A549 (cell line): ENCODE results near the gene ITSN2. TPM values are rescaled to one million over a fixed set of nuclear protein-coding genes. Genes with fewer than 3 reads are reported as not detected.
A peak's percentile ranks its signal among the peaks of the same experiment; 100 is the strongest.
"Not testable (repeated sequence)": the region's sequence is repeated elsewhere in the genome, so short reads cannot be mapped to it uniquely, and the experiment has no call there.

Source experiments
- ATAC-seq, 2 experiments: fragments of 200-7000 bp in 1 of 2; fragments of >200 bp in 1 of 2; cut with Nextera tagmentation in 1 of 2; cut with Tn5 transposase in 1 of 2; 3 replicates each; pipeline versions ENCODE4 v1.8.0 to v1.9.1; 2018 to 2020; ENCODE audit warnings: mild to moderate bottlenecking in 1 of 2, moderate library complexity in 1 of 2
- CTCF ChIA-PET: fragments of 300-600 bp; sonication (Branson Sonifier 250); formaldehyde crosslinking; extraction: SDS; loops from one replicate; lab custom pipeline; 2021; ENCODE audit warnings: antibody characterized with exemption, inconsistent platforms; lab: Yijun Ruan, JAX
- POLR2A ChIA-PET: fragments of 350-600 bp; formaldehyde crosslinking; extraction: SDS; loops from one replicate; lab custom pipeline; 2021; ENCODE audit warnings: antibody characterized with exemption, inconsistent platforms; lab: Yijun Ruan, JAX
- DNase-seq, 2 experiments: peaks; one replicate each; pipeline versions ENCODE4 v3.0.0 to v3.0.0-alpha.2; 2011 to 2016; ENCODE audit warnings: low read depth in 1 of 2, low spot score in 1 of 2
- FAIRE-seq: peaks from 2 replicates; lab custom pipeline; 2011; peaks lifted over from hg19 to GRCh38; lab: Jason Lieb, UNC
- H3K27ac ChIP-seq, 2 experiments: fragments of >200 bp; sonication (Bioruptor Twin); formaldehyde crosslinking; 3 replicates each; pipeline ENCODE4 v1.5.1; 2016 to 2017
- H3K4me1 ChIP-seq: fragments of >200 bp; sonication (Bioruptor Twin); formaldehyde crosslinking; 3 replicates; pipeline ENCODE4 v1.6.1; 2016
- H3K4me2 ChIP-seq: fragments of >200 bp; sonication (Bioruptor Twin); formaldehyde crosslinking; 3 replicates; pipeline ENCODE4 v1.6.1; 2016
- H3K4me3 ChIP-seq: fragments of >200 bp; sonication (Bioruptor Twin); formaldehyde crosslinking; 3 replicates; pipeline ENCODE4 v1.5.1; 2016
- H3K9me3 ChIP-seq: fragments of >200 bp; sonication (Bioruptor Twin); formaldehyde crosslinking; 3 replicates; pipeline ENCODE4 v1.6.1; 2016
- CBX8 ChIP-seq: fragments of 200-600 bp; sonication (generic); IDR thresholded peaks from 2 replicates; pipeline ENCODE4 v1.6.1; 2016
- CEBPB ChIP-seq, 2 experiments: fragments of >200 bp in 1 of 2; sonication (Bioruptor Twin) in 1 of 2; formaldehyde crosslinking in 1 of 2; IDR thresholded peaks; 2 replicates each; pipeline ENCODE4 v1.6.1; 2012 to 2016
- CHD4 ChIP-seq: fragments of 200-600 bp; sonication (generic); IDR thresholded peaks from 2 replicates; pipeline ENCODE4 v1.6.1; 2016; ENCODE audit warnings: antibody characterized with exemption, mild to moderate bottlenecking, borderline replicate concordance
- EHF ChIP-seq: fragments of 250-450 bp; sonication (Bioruptor Pico); IDR thresholded peaks from 2 replicates; pipeline ENCODE4 v1.5.0; 2020; ENCODE audit warnings: mild to moderate bottlenecking
- EHMT2 ChIP-seq: fragments of 200-600 bp; sonication (generic); IDR thresholded peaks from 2 replicates; pipeline ENCODE4 v1.6.1; 2016; ENCODE audit warnings: antibody characterized with exemption, low read depth, mild to moderate bottlenecking, moderate library complexity
- HMGXB4 ChIP-seq: fragments of 250-450 bp; sonication (Bioruptor Pico); IDR thresholded peaks from 2 replicates; pipeline ENCODE4 v1.5.0; 2021; ENCODE audit warnings: mild to moderate bottlenecking, moderate library complexity, borderline replicate concordance
- JUN ChIP-seq, 2 experiments: fragments of >200 bp; sonication (Bioruptor Twin); formaldehyde crosslinking; IDR thresholded peaks; 2 replicates in 1 of 2; 3 replicates in 1 of 2; pipeline ENCODE4 v1.6.1; 2016 to 2017
- MAX ChIP-seq: IDR thresholded peaks from 2 replicates; pipeline ENCODE4 v1.6.1; 2012
- MYC ChIP-seq: IDR thresholded peaks from 2 replicates; pipeline ENCODE4 v1.6.1; 2012; ENCODE audit warnings: mild to moderate bottlenecking, inconsistent platforms, low read length, improper control_type of control experiment, borderline replicate concordance
- NPAS2 ChIP-seq: fragments of 250-450 bp; sonication (Bioruptor Pico); IDR thresholded peaks from 2 replicates; pipeline ENCODE4 v1.8.0; 2022; ENCODE audit warnings: mild to moderate bottlenecking, moderate library complexity, borderline replicate concordance
- PHF8 ChIP-seq: fragments of 200-600 bp; sonication (generic); IDR thresholded peaks from 2 replicates; pipeline ENCODE4 v1.6.1; 2016; ENCODE audit warnings: low read depth, mild to moderate bottlenecking, antibody characterized with exemption, moderate library complexity, borderline replicate concordance
- POLR2A ChIP-seq: IDR thresholded peaks from 2 replicates; pipeline ENCODE4 v1.6.1; 2012; ENCODE audit warnings: mild to moderate bottlenecking, low read length
- SMC3 ChIP-seq: fragments of >200 bp; sonication (Bioruptor Twin); formaldehyde crosslinking; IDR thresholded peaks from 3 replicates; pipeline ENCODE4 v1.6.1; 2018; ENCODE audit warnings: inconsistent platforms
- ZNF302 ChIP-seq: fragments of 250-450 bp; sonication (Bioruptor Pico); IDR thresholded peaks from 2 replicates; pipeline ENCODE4 v1.9.0; 2021; ENCODE audit warnings: inconsistent platforms, mild to moderate bottlenecking, moderate library complexity
- ZSCAN20 ChIP-seq: fragments of 250-450 bp; sonication (Bioruptor Pico); IDR thresholded peaks from 2 replicates; pipeline ENCODE4 v1.8.0; 2022; ENCODE audit warnings: mild to moderate bottlenecking, moderate library complexity
- WGBS: methylation state at CpG from one replicate; pipeline ENCODE4 v1.1.6; 2017; ENCODE audit errors: missing lambda C conversion rate; 5-methylcytosine and 5-hydroxymethylcytosine counted together
- polyA minus RNA-seq: library from RNA; depleted of rRNA, polyadenylated mRNA; stranded (reverse); fragments of >200 nt; gene quantifications from 2 replicates; pipeline ENCODE4 v1.2.3, GENCODE V29; 2011; rRNA and poly(A)+ RNA removed
- polyA plus RNA-seq, 4 experiments: library from polyadenylated mRNA; depleted of rRNA in 3 of 4; stranded (reverse); fragments of >200 nt; fragmentation: RNase III in 1 of 4; extraction: RNeasy Plus Mini Kit Qiagen cat#74134 plus additional on column Dnase treatment in 1 of 4; gene quantifications; 2 replicates in 3 of 4; 3 replicates in 1 of 4; pipeline ENCODE4 v1.2.3, GENCODE V29; 2011 to 2017
- TF ChIP-seq, protein P1 (sequence below): fragments of >200 bp; sonication (Bioruptor Twin); formaldehyde crosslinking; IDR thresholded peaks from 3 replicates; pipeline ENCODE4 v1.6.1; 2016
- TF ChIP-seq, protein P2 (sequence below): IDR thresholded peaks from 2 replicates; pipeline ENCODE4 v1.6.1; 2012; ENCODE audit warnings: low read depth, borderline replicate concordance

Gene ITSN2
- polyA plus RNA-seq (2011; rRNA removed) (45.2 and 48.3 TPM in 2 replicates), polyA plus RNA-seq (2017; fragmentation: RNase III; extraction: RNeasy Plus Mini Kit Qiagen cat#74134 plus additional on column Dnase treatment) (19.4 to 21.4 TPM (median 19.8 TPM) in 3 replicates), polyA minus RNA-seq (61.6 and 67.3 TPM in 2 replicates)
- 12.8 and 14.6 TPM in 2 replicates for polyA plus RNA-seq (2012; cell fraction: cytosol; rRNA removed)
- 24.5 and 31.4 TPM in 2 replicates for polyA plus RNA-seq (2012; cell fraction: nucleus; rRNA removed)

- Histone ChIP-seq H3K27ac (peak within 1 kb of the TSS; percentile 96 to 97), H3K4me3 (peak within 1 kb of the TSS; percentile 87), H3K9me3 (no peaks in the 10 kb centered on the region), H3K4me1 (peaks cover 26% of the 10 kb centered on the region), H3K4me2 (peak within 1 kb of the TSS; percentile 76)
- FAIRE-seq (no peak), ATAC-seq (peak; percentile 96 to 97), DNase-seq (peak; percentile 84 to 87)
- 2% methylated on average over 14 of the region's 96 CpGs for WGBS
- TF ChIP-seq HMGXB4 (CRISPR knock-in tag) (peak; percentile 13; the same call in 1 of the 2 replicates), JUN (IDR thresholded peaks at IDR 0.05) (peak; percentile 62 to 93), PHF8 (peak; percentile 82; the same call in 1 of the 2 replicates), MYC (no peak; the same call in 1 of the 2 replicates), MAX (peak; percentile 34; the same call in 1 of the 2 replicates), EHF (CRISPR knock-in tag) (no peak), CBX8 (no peak), POLR2A (peak; percentile 82), CHD4 (no peak)
- TF ChIP-seq, protein P1, sequence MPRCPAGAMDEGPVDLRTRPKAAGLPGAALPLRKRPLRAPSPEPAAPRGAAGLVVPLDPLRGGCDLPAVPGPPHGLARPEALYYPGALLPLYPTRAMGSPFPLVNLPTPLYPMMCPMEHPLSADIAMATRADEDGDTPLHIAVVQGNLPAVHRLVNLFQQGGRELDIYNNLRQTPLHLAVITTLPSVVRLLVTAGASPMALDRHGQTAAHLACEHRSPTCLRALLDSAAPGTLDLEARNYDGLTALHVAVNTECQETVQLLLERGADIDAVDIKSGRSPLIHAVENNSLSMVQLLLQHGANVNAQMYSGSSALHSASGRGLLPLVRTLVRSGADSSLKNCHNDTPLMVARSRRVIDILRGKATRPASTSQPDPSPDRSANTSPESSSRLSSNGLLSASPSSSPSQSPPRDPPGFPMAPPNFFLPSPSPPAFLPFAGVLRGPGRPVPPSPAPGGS, result 0 out of 3 replicates have a peak, but pooled peaks have one; percentile 70
- TF ChIP-seq, protein P2, sequence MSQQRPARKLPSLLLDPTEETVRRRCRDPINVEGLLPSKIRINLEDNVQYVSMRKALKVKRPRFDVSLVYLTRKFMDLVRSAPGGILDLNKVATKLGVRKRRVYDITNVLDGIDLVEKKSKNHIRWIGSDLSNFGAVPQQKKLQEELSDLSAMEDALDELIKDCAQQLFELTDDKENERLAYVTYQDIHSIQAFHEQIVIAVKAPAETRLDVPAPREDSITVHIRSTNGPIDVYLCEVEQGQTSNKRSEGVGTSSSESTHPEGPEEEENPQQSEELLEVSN, result peak; percentile 31; the same call in 1 of the 2 replicates
- CTCF ChIA-PET, result interaction anchor here (0.6 to 1.5 kb wide), 6 partner anchors 10 to 468 kb away, joined by 3 to 5 read pairs (median 3); partner anchors contain the start of gene ATAD2B
- POLR2A ChIA-PET, result interaction anchor here (0.5 to 2.2 kb wide), 3 partner anchors 276 to 420 kb away, joined by 3 to 13 read pairs (median 3); partner anchors contain the start of genes TP53I3 and UBXN2A
Measured at GRCh38 chr2:24360050-24360962, at the start of gene ITSN2. Gene ITSN2, minus strand, starts transcription at chr2:24360536. Its CDS starts 32,454 bp downstream, at chr2:24328082.

- CTCF ChIA-PET, result interaction anchor here (0.6 to 8.7 kb wide), 57 partner anchors 9 to 786 kb away, joined by 3 to 252 read pairs (median 5); partner anchors contain the start of genes CENPO, ITSN2, NCOA1 and PTRHD1
- TF ChIP-seq EHMT2 (no peak), ZNF302 (CRISPR knock-in tag) (no peak), NPAS2 (no peak), CHD4 (no peak), SMC3 (no peak), ZSCAN20 (CRISPR knock-in tag) (no peak), MAX (no peak), CEBPB (IDR thresholded peaks at IDR 0.05) (no peak), JUN (IDR thresholded peaks at IDR 0.05) (no peak)
- ATAC-seq (peak in 1 of 2 experiments; percentile 31; a peak in 2 of 6 replicates), FAIRE-seq (no peak), DNase-seq (no peak)
- 50% methylated on average over 5 of the region's 5 CpGs for WGBS
- POLR2A ChIA-PET, result no interaction called here
- Histone ChIP-seq H3K4me3 (no peak overlapping the region), H3K9me3 (no peaks in the 10 kb centered on the region), H3K4me1 (peaks cover 10% of the 10 kb centered on the region; the same call in 1 of the 3 replicates), H3K27ac (no peak overlapping the region), H3K4me2 (0 out of 3 replicates have a peak overlapping the region, but pooled peaks have one; percentile 25)
Measured at GRCh38 chr2:24409171-24409570, 48.8 kb upstream of the ITSN2 start.

GRCh38 chr2:24408704-24409103 is 48.4 kb upstream of the ITSN2 start:
- POLR2A ChIA-PET, DNase-seq, H3K9me3 ChIP-seq, FAIRE-seq, H3K27ac ChIP-seq, ATAC-seq, H3K4me1 ChIP-seq, H3K4me3 ChIP-seq: not testable (repeated sequence)
- 0 out of 3 replicates have a peak overlapping the region, but pooled peaks have one; percentile 25 for H3K4me2 ChIP-seq
- 20% methylated on average over 8 of the region's 8 CpGs for WGBS
- CTCF ChIA-PET, result interaction anchor here (0.7 to 8.7 kb wide), 24 partner anchors 8 to 576 kb away, joined by 3 to 252 read pairs (median 8); partner anchors contain the start of genes CENPO and PTRHD1
